Neural progenitor cell (in vitro differentiated cells): Measurements from ENCODE around the gene NTN3. TPM values are rescaled to one million over a fixed set of nuclear protein-coding genes. Genes with fewer than 3 reads are reported as not detected.
A peak's percentile ranks its signal among the peaks of the same experiment; 100 is the strongest.

Experiments used
- DNase-seq: peaks from one replicate; pipeline ENCODE4 v3.0.0-alpha.2; 2016; ENCODE audit warnings: low spot score
- H2AFZ ChIP-seq: fragments of 200-600 bp; sonication (generic); replicated peaks from 2 replicates; pipeline ENCODE4 v1.6.1; 2016; ENCODE audit warnings: antibody characterized with exemption
- H3F3A ChIP-seq: fragments of 200-600 bp; sonication (generic); 2 replicates; pipeline ENCODE4 v1.6.1; 2016; ENCODE audit warnings: antibody characterized with exemption, low read depth
- H3K27ac ChIP-seq: fragments of 200-600 bp; sonication (generic); 2 replicates; pipeline ENCODE4 v1.5.1; 2016; ENCODE audit warnings: mild to moderate bottlenecking
- H3K27me3 ChIP-seq: fragments of 200-600 bp; sonication (generic); 2 replicates; pipeline ENCODE4 v1.6.1; 2016; ENCODE audit warnings: mild to moderate bottlenecking, moderate library complexity
- H3K36me3 ChIP-seq: fragments of 200-600 bp; sonication (generic); 2 replicates; pipeline ENCODE4 v1.5.1; 2016
- H3K4me1 ChIP-seq: fragments of 200-600 bp; sonication (generic); 2 replicates; pipeline ENCODE4 v1.6.1; 2016; ENCODE audit warnings: mixed run types
- H3K4me2 ChIP-seq: fragments of 200-600 bp; sonication (generic); 2 replicates; pipeline ENCODE4 v1.6.1; 2016
- H3K4me3 ChIP-seq: fragments of 200-600 bp; sonication (generic); 2 replicates; pipeline ENCODE4 v1.5.1; 2016
- H3K79me2 ChIP-seq: fragments of 200-600 bp; sonication (generic); 2 replicates; pipeline ENCODE4 v1.6.1; 2016; ENCODE audit warnings: low read depth
- H3K9ac ChIP-seq: fragments of 200-600 bp; sonication (generic); 2 replicates; pipeline ENCODE4 v1.6.1; 2016
- H3K9me3 ChIP-seq: fragments of 200-600 bp; sonication (generic); 2 replicates; pipeline ENCODE4 v1.5.1; 2016; ENCODE audit warnings: low read depth
- H4K20me1 ChIP-seq: fragments of 200-600 bp; sonication (generic); 2 replicates; pipeline ENCODE4 v1.6.1; 2016; ENCODE audit warnings: low read depth
- H3K27ac Mint-ChIP-seq: 3 replicates; pipeline ENCODE4 v1.8.0; 2021; ENCODE audit warnings: mixed read lengths
- H3K27me3 Mint-ChIP-seq: 2 replicates; pipeline ENCODE4 v1.8.0; 2022; ENCODE audit warnings: low read depth, mild to moderate bottlenecking, inconsistent platforms, moderate library complexity, mixed read lengths; ENCODE audit not compliant: insufficient read depth
- H3K36me3 Mint-ChIP-seq: 3 replicates; pipeline ENCODE4 v1.8.0; 2021; ENCODE audit warnings: mixed read lengths
- H3K4me1 Mint-ChIP-seq: 3 replicates; pipeline ENCODE4 v1.8.0; 2021; ENCODE audit warnings: mixed read lengths
- H3K4me3 Mint-ChIP-seq: 3 replicates; pipeline ENCODE4 v1.8.0; 2021; ENCODE audit warnings: mild to moderate bottlenecking, moderate library complexity, mixed read lengths
- H3K9me3 Mint-ChIP-seq: 3 replicates; pipeline ENCODE4 v1.8.0; 2020; ENCODE audit warnings: mixed read lengths
- CTCF ChIP-seq: fragments of 200-600 bp; sonication (generic); IDR thresholded peaks from 2 replicates; pipeline ENCODE4 v1.5.1; 2017; ENCODE audit warnings: antibody characterized with exemption, mild to moderate bottlenecking
- EZH2 ChIP-seq: fragments of 200-600 bp; sonication (generic); IDR thresholded peaks from 2 replicates; pipeline ENCODE4 v1.6.1; 2017; ENCODE audit warnings: antibody characterized with exemption, mild to moderate bottlenecking, moderate library complexity
- EZH2phosphoT487 ChIP-seq: fragments of 200-600 bp; sonication (generic); IDR thresholded peaks from 2 replicates; pipeline ENCODE4 v1.6.1; 2017; ENCODE audit warnings: antibody characterized with exemption
- total RNA-seq: library from RNA; depleted of rRNA; stranded (reverse); fragments of >200 nt; gene quantifications from 2 replicates; pipeline ENCODE4 v1.2.3, GENCODE V29; 2015; ENCODE audit warnings: low replicate concordance

Gene NTN3
- total RNA-seq, 1 donor from 2014 or later, result 3.6 TPM

GRCh38 chr16:2465653-2466415 lies 5.3 kb upstream of the NTN3 start:
- no peak overlapping the region for H3K4me2 ChIP-seq
- peaks cover 53% of the 10 kb centered on the region for H3F3A ChIP-seq
- peaks cover 19% of the 10 kb centered on the region for H3K27me3 Mint-ChIP-seq
- no peaks in the 10 kb centered on the region for H3K9me3 ChIP-seq
- H3K4me3 ChIP-seq, result no peak overlapping the region
- peaks cover 15% of the 10 kb centered on the region for H4K20me1 ChIP-seq
- no peaks in the 10 kb centered on the region for H3K36me3 ChIP-seq
- peak overlapping the region; percentile 27 for H3K4me3 Mint-ChIP-seq
- peaks cover 2% of the 10 kb centered on the region for H3K27me3 ChIP-seq
- DNase-seq, result peak; percentile 57
- H3K27ac Mint-ChIP-seq, result no peak overlapping the region
- H3K27ac ChIP-seq, result no peak overlapping the region
- peaks cover 16% of the 10 kb centered on the region for H3K4me1 Mint-ChIP-seq
- peaks cover 30% of the 10 kb centered on the region for H3K4me1 ChIP-seq
- H2AFZ ChIP-seq, result no peak overlapping the region
- peaks cover 9% of the 10 kb centered on the region for H3K79me2 ChIP-seq
- no peak overlapping the region for H3K9ac ChIP-seq
- no peaks in the 10 kb centered on the region for H3K9me3 Mint-ChIP-seq
- peaks cover 3% of the 10 kb centered on the region for H3K36me3 Mint-ChIP-seq
- TF ChIP-seq CTCF, result peak; percentile 46
- no peak for TF ChIP-seq EZH2phosphoT487

GRCh38 chr16:2466667-2467527 lies 4.2 kb upstream of the NTN3 start:
- DNase-seq, result no peak
- H3K9me3 ChIP-seq, result no peaks in the 10 kb centered on the region

GRCh38 chr16:2467528-2468232 lies 3.4 kb upstream of the NTN3 start:
- H3K9me3 Mint-ChIP-seq, result no peaks in the 10 kb centered on the region
- Histone ChIP-seq H3K79me2 (no peaks in the 10 kb centered on the region), H3K9ac (no peak overlapping the region), H3K36me3 (no peaks in the 10 kb centered on the region), H3F3A (peaks cover 66% of the 10 kb centered on the region), H3K4me1 (peaks cover 40% of the 10 kb centered on the region), H3K27ac (no peak overlapping the region), H3K27me3 (peaks cover 21% of the 10 kb centered on the region), H3K4me3 (peak overlapping the region; percentile 47), H2AFZ (peak overlapping the region; percentile 17), H3K4me2 (peak overlapping the region; percentile 92), H4K20me1 (peaks cover 14% of the 10 kb centered on the region), H3K9me3 (no peaks in the 10 kb centered on the region)
- H3K4me1 Mint-ChIP-seq, result peaks cover 16% of the 10 kb centered on the region
- H3K27me3 Mint-ChIP-seq, result peaks cover 19% of the 10 kb centered on the region
- peaks cover 3% of the 10 kb centered on the region for H3K36me3 Mint-ChIP-seq
- DNase-seq, result peak; percentile 84
- no peak overlapping the region for H3K27ac Mint-ChIP-seq
- peak overlapping the region; percentile 65 for H3K4me3 Mint-ChIP-seq
- TF ChIP-seq EZH2phosphoT487, result no peak
- TF ChIP-seq CTCF, result peak; percentile 10

More at GRCh38 chr16:2466667-2467527, 4.2 kb upstream of the NTN3 start:
- no peaks in the 10 kb centered on the region for H3K79me2 ChIP-seq
- no peaks in the 10 kb centered on the region for H3K36me3 ChIP-seq
- H3K27me3 ChIP-seq, result peaks cover 13% of the 10 kb centered on the region
- Mint-ChIP-seq H3K36me3 (peaks cover 3% of the 10 kb centered on the region), H3K27ac (no peak overlapping the region), H3K4me3 (peak overlapping the region; percentile 65), H3K27me3 (peaks cover 19% of the 10 kb centered on the region), H3K9me3 (no peaks in the 10 kb centered on the region), H3K4me1 (peaks cover 16% of the 10 kb centered on the region)
- no peak overlapping the region for H3K9ac ChIP-seq
- H2AFZ ChIP-seq, result no peak overlapping the region
- H3K27ac ChIP-seq, result no peak overlapping the region
- H3K4me2 ChIP-seq, result peak overlapping the region; percentile 92
- TF ChIP-seq EZH2 (no peak), CTCF (no peak), EZH2phosphoT487 (no peak)
- H3K4me3 ChIP-seq, result peak overlapping the region; percentile 47
- H3K4me1 ChIP-seq, result peaks cover 38% of the 10 kb centered on the region
- peaks cover 6% of the 10 kb centered on the region for H4K20me1 ChIP-seq
- H3F3A ChIP-seq, result peaks cover 59% of the 10 kb centered on the region
